DMS 273 (cell line): Measurements from ENCODE around the gene ATP9B.
"Not testable (repeated sequence)": the region's sequence is repeated elsewhere in the genome, so short reads cannot be mapped to it uniquely, and the experiment has no call there.

Source experiments
- DNase-seq: peaks from one replicate; lab custom pipeline; 2025; ENCODE audit not compliant: unreplicated experiment; lab: John Stamatoyannopoulos, UW

Gene ATP9B

DNA sequence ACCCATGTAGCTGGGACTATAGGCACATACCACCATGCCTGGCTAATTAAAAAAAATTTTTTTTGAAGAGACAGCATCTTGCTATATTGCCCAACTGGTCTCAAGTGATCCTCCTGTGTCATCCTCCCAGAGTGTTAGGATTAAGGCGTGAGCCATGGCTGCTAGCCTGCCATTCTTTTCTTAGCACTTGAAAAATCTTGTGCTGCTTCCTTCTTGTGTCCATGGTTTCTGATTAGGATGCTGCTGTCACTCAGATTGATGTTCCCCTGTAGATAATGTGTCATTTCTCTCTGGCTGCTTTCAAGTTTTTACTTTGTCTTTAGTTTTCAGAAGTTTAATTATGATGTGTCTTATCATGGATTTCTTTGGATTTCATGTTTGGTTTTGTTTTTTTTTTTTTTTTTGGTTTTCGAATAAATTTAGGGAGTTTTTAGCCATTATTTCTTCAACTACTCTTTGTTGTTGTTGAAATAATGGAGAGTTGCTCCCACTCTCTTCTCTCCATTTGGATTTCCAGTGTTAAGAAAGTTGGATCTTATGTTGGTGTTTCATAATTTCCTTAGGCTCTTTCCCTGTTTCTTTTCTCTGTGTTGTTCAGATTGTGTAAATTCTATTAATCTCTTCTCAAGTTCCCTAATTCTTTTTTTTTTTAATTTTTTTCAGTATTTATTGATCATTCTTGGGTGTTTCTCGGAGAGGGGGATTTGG, 2.5 kb downstream of the ATP9B start:
- DNase-seq = no peak

DNA sequence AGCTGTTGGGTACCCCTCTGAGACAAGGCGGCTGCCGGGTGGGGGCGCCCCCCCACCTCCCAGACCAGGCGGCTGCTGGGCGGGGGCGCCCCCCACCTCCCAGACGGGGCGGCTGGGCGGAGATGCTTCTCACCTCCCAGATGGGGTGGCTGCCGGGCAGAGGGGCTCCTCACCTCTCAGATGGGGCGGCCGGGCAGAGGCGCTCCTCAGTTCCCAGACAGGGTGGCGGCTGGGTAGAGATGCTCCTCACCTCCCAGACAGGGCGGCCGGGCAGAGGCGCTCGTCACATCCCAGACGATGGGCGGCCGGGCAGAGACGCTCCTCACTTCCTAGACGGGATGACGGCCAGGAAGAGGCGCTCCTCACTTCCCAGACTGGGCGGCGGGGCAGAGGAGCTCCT, 3.5 kb downstream of the ATP9B start:
- DNase-seq = not testable (repeated sequence)

DNA sequence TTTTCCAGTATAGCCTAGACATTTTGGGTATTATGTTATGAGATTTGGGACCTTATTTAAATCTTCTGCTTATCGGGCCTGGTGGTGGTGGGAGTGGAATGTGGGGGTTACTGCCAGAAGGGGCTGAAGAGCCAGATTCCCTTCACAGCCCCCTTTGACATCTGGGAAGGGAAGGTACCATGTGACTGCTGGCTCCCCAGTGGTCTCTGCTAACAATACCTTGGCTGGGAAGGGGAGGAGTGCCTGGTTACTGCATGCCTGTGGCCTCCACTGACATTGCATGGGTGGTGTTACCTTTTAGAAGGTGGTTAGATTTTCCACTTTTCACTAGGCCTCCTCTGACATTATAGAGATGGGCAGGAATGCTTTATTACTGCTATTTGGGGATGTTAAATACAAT, 8.0 kb downstream of the ATP9B start:
- DNase-seq = no peak

DNA sequence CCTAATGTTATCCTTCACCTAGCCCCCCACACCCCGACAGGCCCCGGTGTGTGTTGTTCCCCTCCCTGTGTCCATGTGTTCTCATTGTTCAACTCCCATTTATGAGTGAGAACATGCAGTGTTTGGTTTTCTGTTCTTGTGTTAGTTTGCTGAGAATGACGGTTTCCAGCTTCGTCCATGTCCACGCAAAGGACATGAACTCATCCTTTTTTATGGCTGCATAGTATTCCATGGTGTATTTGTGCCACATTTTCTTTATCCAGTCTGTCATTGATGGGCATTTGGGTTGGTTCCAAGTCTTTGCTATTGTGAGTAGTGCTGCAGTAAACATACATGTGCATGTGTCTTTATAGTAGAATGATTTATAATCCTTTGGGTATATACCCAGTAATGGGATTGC, 9.6 kb downstream of the ATP9B start:
- DNase-seq = not testable (repeated sequence)

DNA sequence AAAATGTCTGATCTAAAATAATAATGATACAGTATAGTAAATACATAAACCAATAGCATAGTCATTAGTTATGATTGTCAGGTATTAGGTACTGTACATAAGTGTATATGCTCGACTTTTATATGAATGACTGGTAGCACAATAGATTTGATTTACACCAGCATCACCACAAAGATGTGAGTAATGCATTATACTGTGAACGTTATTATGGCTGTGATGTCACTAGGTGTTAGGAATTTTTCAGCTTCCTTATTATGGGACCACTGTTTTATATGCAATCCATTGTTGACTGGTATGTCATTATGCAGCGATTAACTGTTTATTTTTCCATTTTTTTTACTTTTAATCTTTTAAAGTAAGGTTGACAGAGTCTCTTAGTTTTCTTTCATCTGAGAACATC, 23.7 kb downstream of the ATP9B start:
- DNase-seq = no peak

DNA sequence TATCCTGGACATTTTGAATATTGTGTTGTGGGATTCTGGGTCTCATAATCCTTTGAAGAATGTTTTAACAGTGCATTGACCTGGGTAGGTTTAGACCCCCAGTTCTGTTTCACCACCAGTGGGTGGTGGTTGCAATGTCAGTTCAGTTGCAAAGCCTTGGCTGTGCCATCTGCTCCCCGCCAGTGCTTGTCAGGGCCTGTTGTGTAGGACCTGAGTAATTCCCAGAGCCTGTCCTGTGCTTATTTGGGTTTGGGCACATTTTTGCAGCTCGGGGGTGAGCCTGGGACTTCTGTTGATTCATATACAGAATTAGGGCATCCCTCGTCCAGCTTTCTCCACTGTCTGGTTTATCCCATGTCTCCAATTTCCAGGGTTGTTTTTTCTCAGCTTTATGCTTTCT, 24.8 kb downstream of the ATP9B start:
- peak; percentile 84 for DNase-seq

DNA sequence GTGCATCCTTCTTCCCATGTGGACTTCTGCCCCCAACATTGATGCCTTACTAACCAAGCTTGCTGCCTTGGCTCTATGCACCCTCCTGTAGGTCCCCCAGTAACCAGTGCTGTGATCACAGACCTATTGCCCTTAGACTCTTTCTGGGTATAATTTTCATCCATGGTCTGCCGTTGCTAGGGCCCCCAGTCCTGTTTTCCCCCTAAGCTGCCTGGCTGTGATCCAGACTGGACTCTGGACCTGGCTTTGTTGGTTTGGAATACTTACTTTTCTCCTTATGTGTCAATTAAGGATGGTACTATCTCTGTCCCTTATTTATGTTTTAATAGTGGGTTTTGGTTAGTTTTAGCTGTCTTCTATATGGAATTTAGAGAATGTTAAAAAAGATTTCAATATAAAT, 26.0 kb downstream of the ATP9B start:
- peak; percentile 6 for DNase-seq

DNA sequence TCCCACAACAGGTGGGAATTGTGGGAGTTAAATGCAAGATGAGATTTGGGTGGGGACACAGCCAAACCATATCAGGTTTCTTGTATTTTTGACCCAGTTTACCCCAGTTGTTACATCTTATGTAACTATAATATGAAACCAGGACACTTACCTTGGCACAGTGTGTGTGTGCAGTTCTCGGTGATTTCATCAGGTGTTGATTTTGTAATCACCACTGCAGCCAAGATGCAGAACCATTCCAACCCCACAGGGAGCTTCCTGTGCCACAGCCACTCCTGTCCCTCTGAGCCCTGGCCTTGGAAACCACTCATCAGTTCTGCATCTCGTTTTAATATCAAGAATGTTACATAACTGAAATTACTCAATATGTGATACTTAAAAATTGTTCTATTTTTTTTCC, 31.8 kb downstream of the ATP9B start:
- no peak for DNase-seq

DNA sequence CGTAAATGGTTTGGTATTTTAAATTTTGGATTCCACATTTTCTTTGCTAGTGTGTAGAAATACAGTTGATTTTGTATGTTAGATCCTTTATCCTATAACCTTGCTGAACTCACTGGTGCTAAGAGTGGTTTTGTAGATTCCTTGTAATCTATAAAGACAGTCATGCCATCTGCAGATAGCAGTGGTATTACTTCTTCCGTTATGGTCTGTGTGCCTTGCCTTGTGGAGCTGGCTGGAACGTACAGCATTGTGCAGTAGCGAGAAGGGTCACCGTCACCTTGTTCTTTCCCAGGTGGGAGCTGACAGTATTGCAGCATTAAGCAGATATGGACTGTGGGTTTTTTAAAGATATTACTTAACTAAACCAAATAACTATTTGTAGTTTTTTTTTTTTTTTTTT, 33.7 kb downstream of the ATP9B start:
- DNase-seq = no peak

DNA sequence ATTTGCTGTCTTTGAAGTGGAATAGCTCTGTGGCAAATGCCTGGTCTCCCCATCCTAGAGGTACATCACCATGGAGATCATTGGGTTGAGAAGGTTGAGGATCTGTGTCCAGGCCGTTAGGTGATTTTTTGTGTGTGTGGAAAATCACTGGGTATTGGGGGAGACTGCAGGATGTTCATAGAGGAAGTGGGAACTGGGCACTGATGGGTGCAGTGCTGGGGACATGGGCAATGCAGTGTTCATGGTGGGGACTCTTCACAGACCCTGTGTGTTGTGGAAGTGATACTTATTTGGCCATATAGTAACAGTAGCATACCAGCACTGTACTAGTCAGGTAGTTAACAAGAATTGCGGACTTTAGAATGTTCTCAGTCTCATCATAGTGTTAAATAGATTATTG, 34.9 kb downstream of the ATP9B start:
- DNase-seq = no peak

DNA sequence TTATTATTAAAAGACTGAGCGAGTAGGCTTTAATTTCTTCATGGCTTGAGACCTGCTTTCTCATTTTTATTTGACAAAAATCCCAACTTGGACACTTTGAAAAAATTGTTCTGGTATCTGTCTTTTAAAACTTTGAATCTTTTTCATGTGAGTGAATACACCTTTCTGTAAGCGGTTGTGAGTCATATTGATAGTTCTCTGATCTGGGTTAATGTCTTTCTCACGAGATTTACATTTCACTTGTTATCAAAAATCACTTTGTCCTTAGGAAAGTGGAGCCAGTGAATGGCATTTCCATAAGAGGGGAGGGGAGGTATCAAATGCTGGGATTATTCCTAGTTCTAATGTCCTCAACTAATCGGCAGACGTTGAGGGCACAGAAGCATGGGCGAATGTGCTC, 36.3 kb downstream of the ATP9B start:
- no peak for DNase-seq

DNA sequence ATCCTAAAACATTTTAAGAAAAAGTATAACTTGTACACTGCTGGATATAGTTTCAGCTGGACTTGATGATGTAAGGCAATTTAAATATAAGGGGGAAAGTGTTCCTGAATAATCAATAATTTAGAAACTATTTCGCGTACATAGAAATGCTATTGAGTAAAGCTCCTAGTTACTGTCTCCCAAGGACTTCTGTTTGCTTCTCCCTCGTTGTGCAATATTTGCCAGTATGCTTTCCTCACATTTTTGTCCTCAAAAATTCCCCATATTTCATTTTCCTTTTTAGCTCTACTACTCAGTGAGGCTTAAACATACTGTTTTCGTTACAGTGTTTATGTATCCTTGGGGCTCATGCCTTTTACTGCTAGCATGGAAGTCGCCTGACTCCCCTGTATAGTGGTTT, 36.9 kb downstream of the ATP9B start:
- DNase-seq = no peak

DNA sequence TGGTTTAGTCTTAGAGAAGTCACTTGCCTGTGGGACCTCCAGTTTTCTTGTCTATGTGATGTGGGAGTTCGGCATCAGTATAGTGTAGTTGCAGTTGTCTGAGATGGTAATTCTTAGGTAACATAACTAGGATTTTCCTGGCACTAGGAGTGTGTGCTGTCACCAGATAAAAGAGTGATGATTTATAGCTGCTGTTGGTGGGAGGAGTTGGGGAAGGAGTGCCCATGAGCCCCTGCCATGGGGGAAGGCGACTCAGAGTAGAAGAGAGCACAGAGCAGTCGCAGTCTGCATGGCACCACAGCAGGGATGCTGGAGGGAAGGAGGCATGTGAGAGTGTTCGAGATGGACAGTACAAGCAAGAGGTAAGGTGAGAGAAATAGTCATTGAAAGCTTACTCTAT, 38.7 kb downstream of the ATP9B start:
- DNase-seq = no peak

DNA sequence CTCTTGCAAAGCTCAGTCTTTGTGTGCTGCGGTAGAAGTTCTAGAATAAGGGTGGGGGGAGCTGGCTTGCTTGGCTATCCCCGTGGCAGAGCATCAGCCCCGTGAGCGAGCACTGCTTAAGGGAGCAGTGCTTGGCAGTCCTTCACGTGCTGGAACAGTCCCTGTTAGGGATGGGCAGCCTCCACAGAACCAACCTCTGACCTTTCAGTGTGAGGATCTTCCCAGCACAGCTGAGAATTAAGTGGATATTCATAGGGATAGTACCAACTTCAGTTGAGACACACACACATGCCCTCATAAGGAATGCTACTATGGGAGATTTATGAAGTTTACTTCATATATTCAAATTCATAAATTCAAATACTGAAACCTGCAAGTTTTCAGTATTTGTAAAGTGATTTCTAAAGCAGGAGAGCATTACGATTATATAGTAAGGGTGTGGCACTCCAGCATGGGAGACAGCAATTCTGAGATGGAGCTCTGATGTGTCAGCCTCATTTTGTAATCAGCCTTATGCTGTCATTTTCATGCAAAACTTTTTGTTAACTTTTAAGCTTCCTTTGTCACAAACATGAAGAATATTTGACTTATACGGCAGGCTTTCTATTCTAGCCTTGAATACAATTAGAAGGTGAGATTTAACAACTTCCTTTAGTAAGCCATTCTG, 39.5 kb downstream of the ATP9B start:
- no peak for DNase-seq

DNA sequence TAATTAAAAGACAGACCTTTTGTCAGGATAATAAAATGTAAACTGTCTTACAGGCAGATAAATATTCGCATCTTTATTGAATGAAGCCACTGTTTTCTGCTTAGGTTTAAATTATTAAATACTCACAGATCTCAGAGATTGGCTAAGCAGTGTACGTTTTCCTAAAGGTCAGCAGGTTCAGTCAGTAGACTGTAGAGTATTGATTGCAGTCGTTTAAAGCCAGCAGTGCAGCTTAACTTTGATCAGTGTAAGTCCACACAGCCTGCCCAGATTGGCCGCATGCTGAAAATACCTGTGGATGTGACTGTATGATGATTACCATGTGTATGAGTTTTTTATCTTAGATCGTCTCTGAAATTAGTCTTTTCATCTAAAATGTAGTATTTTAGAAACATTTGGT, 42.3 kb downstream of the ATP9B start:
- DNase-seq = no peak

DNA sequence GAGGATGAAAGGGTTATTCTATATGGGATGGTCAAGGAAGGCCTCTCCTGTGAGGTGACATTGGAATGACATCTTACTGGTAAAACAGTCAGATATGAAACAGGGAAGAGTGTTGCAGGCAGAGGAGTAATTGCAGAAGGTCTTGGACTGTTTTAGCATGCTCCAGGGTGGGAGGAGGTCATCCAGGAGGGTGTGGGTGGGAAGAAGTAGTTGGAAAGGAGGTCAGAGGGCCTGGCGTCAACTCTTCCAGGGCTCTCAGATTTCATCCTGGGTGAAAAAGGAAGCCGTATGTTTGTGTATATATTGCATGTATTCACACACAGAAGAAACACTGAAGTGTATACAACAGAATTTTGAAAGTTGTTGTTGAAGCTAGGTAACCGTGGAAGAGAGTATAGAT, 48.2 kb downstream of the ATP9B start:
- DNase-seq = no peak

DNA sequence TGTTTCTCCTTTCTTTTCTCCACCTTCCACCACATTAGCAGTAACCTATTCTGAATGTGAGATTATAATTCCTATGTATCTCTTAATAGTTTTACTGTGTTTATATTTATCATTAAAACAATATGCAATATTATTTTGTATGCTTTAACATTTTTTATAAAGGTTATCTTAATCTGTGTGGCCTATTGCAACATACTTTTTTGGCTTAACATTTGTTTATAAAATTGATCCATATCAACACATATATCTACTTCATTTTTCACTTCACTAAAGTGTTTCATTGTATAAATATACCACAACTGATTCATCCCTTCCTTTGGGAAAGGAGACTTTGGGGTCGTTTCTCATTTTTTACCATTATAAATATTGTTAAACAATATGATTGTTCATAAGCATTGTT, 48.6 kb downstream of the ATP9B start:
- no peak for DNase-seq

DNA sequence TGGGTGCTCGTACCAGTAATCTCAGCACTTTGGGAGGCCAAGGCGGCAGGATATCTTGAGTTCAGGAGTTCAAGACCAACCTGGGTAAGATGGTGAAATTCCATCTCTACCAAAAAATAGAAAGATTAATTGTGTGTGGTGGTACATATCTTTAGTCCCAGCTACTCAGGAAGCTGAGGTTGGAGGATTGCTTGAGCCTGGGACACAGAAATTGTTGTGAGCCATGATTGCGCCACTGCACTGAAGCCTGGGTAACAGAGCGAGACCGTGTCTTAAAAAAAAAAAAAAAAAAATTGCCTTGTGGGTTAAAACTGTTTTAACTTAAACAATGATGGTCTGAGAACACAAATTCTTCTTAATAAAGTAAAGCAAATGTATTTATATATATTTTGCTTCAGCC, 49.6 kb downstream of the ATP9B start:
- DNase-seq = no peak

DNA sequence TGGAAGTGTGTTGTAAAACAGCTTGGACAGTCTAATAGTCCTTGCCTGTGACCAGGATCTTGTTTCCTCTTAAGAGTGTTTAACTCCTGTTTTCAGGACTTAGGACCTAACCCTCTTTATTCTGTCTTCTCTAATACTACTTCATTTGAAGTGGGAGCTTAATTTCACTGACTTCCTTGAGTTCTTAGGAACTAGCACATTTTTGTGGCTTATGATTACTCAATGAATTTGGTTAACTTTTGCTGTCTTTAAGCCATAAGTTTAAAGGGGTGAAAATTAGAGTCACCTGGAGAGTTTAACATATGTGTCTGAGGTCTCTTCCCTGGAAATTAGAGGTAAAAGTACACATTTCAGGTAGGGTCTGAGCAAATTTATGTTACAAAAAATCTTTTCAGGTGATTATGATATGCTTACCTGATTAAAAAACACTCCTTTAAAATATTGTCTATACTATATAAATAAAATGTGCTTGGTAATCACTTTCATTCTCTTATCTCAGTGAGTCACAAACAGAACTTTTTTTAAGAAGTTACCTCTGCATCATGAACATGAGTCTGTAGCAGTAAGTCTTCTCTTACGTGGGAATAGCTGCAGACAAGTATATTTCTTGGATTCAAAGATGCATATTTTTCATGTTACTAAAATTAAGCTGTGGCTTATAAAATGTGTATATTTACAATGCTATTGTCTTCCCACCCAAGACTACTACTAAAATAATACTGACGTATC, 52.7 kb downstream of the ATP9B start:
- no peak for DNase-seq

DNA sequence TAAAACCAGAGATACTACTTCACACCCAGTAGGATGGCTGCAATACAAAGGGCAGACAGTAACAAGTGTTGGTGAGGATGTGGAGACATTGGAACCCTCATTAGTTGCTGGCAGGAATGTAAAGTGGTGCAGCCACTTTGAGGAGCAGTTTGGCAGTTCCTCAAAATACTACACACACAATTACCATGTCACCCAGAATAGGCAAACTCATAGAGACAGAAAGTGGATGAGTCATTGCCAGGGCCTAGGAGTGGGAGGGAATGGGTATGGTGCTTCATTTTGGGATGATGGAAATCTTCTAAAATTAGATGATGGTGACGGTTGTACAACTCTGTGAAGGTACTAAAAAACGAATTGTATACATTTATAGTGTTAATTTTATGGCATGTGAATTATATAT, 54.8 kb downstream of the ATP9B start:
- no peak for DNase-seq

DNA sequence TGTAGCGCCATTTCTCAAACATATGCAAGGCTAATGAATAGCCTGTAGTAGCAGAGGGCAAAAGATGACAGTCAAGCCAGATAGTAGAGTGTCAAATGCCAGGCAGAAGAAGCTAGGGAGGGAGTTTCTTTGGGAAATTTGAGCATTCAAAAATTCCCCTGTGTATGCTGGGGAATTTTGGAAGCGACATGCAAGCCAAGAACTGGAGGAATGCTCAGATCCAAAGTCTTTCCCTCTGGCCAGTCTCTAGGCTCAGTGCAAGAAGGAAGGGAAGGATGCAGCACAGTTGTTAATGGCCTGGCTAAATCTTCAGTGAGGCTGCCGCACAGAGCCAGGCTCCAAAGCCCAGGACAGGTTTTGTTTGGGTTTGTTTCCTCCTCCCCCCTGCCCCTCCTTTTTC, 59.9 kb downstream of the ATP9B start:
- DNase-seq = no peak

DNA sequence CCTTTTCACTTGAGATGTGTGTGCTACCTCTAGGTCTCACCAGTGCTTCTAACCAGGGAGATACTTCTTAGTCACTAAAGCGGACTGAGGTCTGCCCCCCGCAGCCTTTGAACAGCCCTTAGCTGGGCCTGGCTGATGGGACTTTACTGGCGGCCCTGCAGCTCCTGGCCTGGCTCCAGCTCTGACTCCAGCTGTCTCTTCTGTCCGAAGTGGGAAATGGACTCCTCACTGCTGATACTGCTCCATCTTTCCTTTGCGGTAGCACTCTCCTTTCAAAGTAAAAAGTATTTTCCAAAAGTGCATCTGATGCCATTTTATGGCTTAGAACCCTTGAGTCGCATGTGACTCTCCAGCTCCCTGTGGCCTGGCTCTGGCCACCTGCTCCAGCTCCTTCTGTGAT, 64.5 kb downstream of the ATP9B start:
- DNase-seq = peak; percentile 4
